D721Med (cell line): ENCODE data around the gene POU5F2.
A peak's percentile ranks its signal among the peaks of the same experiment; 100 is the strongest.

Experiments used
- DNase-seq: peaks from one replicate; pipeline ENCODE4 v3.0.0; 2011; ENCODE audit warnings: low spot score; ENCODE audit not compliant: insufficient read length
- FAIRE-seq: peaks from 2 replicates; lab custom pipeline; 2011; peaks lifted over from hg19 to GRCh38; lab: Jason Lieb, UNC
- TF ChIP-seq, protein P1 (sequence below): IDR thresholded peaks from 2 replicates; pipeline ENCODE4 v1.5.1; 2012; ENCODE audit warnings: mild to moderate bottlenecking, control low read depth; ENCODE audit not compliant: insufficient read depth; ENCODE audit errors: missing control alignments

POU5F2 gene

DNA sequence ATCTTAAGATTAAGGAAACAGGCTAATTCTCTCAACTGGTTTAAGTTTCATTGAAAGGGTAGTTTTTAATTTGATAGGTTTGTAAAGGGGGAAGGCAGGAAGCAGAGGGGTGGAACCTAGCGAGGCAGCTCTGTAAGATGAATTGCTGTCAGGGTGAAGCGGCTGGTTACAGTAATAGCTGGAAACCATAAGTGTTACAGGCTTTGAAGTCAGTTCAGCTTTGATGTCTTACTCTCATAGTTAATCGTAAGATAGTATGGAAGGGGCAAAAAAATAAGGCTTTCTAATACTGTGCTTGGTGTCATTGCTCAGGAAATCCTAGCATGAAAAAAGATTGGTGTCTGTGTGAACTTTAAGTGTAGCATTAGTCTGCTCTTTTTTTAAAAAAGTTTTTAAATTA lies 20.3 kb downstream of the POU5F2 start:
- TF ChIP-seq, protein P1, sequence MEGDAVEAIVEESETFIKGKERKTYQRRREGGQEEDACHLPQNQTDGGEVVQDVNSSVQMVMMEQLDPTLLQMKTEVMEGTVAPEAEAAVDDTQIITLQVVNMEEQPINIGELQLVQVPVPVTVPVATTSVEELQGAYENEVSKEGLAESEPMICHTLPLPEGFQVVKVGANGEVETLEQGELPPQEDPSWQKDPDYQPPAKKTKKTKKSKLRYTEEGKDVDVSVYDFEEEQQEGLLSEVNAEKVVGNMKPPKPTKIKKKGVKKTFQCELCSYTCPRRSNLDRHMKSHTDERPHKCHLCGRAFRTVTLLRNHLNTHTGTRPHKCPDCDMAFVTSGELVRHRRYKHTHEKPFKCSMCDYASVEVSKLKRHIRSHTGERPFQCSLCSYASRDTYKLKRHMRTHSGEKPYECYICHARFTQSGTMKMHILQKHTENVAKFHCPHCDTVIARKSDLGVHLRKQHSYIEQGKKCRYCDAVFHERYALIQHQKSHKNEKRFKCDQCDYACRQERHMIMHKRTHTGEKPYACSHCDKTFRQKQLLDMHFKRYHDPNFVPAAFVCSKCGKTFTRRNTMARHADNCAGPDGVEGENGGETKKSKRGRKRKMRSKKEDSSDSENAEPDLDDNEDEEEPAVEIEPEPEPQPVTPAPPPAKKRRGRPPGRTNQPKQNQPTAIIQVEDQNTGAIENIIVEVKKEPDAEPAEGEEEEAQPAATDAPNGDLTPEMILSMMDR = no peak
- no peak for FAIRE-seq
- DNase-seq = no peak

DNA sequence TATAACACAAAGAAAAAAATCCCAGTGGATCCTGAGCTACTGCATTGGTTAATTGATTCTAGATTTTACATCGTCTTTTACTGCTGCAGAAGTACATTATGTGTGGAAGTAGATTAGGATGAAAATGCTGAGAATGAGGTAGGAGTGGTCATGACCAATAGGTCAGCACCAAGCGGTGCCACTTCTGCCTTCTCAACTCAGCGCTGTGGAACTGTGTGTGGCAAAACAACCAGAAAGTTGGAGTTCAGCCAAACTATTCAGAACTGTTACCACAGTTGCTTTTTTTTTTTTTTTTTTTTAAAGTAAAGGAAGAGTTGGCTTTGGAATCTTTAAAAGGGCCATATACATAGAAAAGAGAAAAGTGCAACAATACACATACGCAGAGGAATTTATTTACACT lies 24.2 kb downstream of the POU5F2 start:
- TF ChIP-seq, protein P1 = no peak
- FAIRE-seq (no peak), DNase-seq (no peak)

DNA sequence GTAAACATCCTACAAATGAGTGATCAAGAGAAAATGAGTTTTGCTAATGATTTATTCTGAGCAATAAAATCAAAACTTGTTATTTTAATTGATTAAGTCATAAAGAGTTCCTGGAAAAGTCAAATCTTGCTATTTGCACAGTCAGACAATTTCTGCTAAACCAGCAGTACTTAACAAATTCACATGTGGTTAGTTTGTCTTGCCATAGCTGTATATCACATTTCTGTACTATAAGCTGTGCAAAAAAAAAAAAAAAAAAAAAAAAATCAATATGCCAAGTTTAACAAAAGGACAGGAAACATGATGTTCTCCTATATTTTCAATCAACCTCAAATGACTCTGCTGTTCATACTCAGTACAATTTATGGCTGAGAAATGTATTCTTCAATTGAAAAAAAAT lies 24.9 kb downstream of the POU5F2 start:
- DNase-seq = no peak
- TF ChIP-seq, protein P1 = no peak
- no peak for FAIRE-seq

DNA sequence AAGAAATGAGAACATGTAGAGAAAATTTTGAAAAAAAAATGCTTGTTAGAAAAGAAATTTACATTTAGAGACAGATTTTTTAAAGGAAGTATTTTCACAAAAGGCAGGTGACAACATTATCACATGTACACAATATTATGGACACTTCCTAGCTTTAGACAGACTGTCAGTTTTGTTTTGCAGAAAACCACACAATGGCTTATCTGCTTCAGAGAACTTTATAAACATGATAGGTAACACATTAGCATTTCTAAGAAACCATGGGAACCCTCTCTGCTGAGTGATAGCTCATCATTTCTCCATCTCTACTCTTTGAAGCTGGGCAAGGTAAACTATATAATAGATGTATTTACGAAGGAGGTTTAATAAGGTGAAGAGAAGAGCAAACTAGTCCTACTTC lies 25.6 kb downstream of the POU5F2 start:
- DNase-seq (no peak), FAIRE-seq (no peak)
- TF ChIP-seq, protein P1 = no peak

DNA sequence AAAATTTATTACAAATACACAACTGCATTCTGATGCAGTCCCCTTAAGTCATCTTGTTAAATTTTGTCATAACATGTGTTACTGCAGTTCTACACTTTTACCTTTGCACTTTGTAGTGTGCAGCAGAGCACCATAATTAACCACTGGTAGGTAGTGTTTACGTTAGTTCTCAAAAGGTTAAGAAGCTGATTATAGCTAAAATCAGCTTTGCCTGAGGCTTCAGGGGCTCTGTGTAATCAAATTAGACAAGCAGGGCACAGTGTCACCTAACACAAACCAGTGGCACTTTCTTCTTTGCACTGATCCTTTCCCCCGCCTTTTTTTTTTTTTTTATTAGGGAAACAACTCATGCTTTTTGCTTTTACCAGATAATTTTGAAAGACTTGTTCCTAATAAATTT lies 26.1 kb downstream of the POU5F2 start:
- FAIRE-seq (peak; percentile 92), DNase-seq (peak; percentile 13)
- TF ChIP-seq, protein P1 = no peak

DNA sequence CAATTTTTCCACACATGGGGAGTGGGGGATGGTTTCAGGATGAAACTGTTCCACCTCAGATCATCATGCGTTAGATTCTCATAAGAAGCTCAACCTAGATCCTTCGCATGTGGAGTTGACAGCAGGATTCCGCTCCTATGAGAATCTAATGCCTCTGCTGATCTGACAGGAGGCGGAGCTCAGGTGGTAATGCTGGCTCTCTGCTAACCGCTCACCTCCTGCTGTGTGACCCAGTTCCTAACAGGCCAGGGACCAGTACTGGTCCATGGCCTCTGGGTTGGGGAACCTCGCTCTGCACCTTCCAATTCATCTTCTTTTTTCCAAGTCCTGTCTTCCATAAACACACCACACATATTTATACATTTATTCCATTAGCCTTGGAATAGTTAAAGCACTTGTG lies 33.0 kb downstream of the POU5F2 start:
- DNase-seq = no peak
- TF ChIP-seq, protein P1 = no peak
- FAIRE-seq = no peak

DNA sequence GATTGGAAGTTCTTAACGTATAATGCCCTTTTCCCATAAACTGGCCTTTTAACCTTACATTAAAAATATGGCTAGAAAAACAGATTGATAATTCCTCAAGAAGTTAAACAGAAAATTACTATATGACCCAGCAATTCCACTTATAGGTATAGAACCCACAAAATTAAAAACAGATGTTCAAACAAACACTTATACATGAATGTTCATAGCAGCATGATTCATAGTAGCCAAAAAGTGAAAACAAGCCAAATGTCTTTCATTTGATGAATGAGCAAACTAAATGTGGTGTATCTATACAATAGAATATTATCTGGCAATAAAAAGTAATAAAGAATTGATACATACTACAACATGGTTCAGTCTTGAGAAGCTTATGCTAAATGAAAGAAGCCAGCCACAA lies 35.5 kb downstream of the POU5F2 start:
- no peak for DNase-seq
- TF ChIP-seq, protein P1 = no peak
- no peak for FAIRE-seq
